HUES6 (cell line): ENCODE results near the gene ROPN1B.
A peak's percentile ranks its signal among the peaks of the same experiment; 100 is the strongest.
"Not testable (repeated sequence)": the region's sequence is repeated elsewhere in the genome, so short reads cannot be mapped to it uniquely, and the experiment has no call there.

Source experiments
- H3K27ac ChIP-seq: 2 replicates; pipeline ENCODE4 v1.7.0; 2013; ENCODE audit warnings: low read depth, mild to moderate bottlenecking, low read length, inconsistent platforms
- H3K27me3 ChIP-seq: 2 replicates; pipeline ENCODE4 v1.6.1; 2013; ENCODE audit warnings: low read length; ENCODE audit not compliant: control insufficient read depth, insufficient read depth
- H3K36me3 ChIP-seq: 2 replicates; pipeline ENCODE4 v1.6.1; 2013; ENCODE audit warnings: low read length; ENCODE audit not compliant: control insufficient read depth, insufficient read depth
- H3K4me1 ChIP-seq: 2 replicates; pipeline ENCODE4 v1.6.1; 2013; ENCODE audit warnings: low read length; ENCODE audit not compliant: control insufficient read depth, insufficient read depth
- H3K4me3 ChIP-seq: 2 replicates; pipeline ENCODE4 v1.5.1; 2013; ENCODE audit warnings: low read depth, low read length
- H3K9ac ChIP-seq: one replicate; pipeline ENCODE4 v1.6.1; 2013; ENCODE audit warnings: mild to moderate bottlenecking, low read length
- H3K9me3 ChIP-seq: 2 replicates; pipeline ENCODE4 v1.6.1; 2013; ENCODE audit warnings: low read depth, low read length; ENCODE audit not compliant: control insufficient read depth, insufficient read depth

Gene ROPN1B

DNA sequence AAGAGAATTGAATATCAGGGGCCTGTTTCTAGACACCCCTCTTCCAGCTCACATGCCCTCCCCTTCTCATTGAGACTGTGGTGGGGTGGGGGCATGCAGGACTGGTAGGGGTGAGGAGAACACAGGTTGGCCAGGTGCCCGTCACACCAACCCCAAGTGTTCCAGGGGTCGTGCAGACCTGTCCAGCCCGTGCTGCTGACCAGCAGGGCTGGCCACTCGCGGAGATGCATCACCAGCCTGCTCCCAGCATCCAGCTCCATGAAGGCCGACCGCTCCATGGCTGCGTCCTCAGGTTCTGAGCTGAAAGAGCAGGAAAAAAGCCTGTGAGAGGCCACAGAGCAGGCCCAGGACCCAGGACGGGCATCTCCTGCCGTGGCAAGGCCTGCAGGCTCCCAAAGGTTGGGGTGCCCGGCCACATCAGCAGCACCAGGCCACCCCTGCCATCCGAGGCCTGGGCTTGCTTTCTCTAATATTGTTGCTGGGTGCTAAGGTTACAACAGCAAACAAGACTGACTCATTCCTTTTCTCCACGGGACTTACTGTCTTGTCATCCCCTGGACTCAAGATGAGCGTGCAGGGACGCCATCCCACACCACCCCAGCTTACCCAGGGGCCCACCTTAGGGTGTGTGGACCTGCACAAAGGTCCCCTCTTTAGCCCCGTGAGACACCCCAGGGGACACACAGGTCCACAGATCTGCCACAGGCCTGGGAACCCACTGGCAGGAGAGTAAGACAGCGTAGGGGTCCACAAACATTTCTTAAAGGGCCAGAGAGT, 35.4 kb upstream of the ROPN1B start:
- not testable (repeated sequence) for H3K9ac ChIP-seq, H3K9me3 ChIP-seq, H3K4me3 ChIP-seq, H3K27me3 ChIP-seq, H3K4me1 ChIP-seq, H3K27ac ChIP-seq, H3K36me3 ChIP-seq

DNA sequence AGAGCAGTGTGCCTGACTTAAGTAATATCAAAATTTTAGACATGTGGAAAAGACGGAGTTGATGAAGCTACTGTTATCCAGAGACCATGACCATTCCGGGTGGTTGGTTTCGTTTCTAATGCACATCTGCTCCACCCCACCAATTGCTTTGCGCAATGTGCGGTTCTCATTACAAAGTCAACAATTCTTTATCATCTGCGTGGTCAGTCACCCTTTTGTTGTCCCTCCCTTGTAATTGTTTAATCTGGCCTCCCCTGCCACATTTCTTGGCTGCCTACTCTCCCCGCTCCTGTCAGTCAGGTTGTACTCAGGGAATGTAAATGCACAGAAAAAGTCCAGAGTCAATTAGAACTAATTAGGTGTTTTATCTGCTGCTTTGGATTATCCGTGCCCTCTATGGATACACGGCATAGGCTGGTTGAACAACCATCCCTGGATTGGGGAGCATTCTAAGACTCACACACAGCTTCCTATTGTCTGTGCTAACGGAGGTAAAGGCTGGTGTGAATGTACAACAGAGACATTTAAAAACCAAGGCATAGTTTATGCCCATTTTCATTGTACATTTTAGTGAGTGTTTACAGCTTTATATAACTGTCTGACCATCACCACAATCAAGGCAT, 33.6 kb upstream of the ROPN1B start:
- H3K4me3 ChIP-seq, H3K36me3 ChIP-seq, H3K27ac ChIP-seq, H3K4me1 ChIP-seq, H3K27me3 ChIP-seq, H3K9me3 ChIP-seq, H3K9ac ChIP-seq: not testable (repeated sequence)

DNA sequence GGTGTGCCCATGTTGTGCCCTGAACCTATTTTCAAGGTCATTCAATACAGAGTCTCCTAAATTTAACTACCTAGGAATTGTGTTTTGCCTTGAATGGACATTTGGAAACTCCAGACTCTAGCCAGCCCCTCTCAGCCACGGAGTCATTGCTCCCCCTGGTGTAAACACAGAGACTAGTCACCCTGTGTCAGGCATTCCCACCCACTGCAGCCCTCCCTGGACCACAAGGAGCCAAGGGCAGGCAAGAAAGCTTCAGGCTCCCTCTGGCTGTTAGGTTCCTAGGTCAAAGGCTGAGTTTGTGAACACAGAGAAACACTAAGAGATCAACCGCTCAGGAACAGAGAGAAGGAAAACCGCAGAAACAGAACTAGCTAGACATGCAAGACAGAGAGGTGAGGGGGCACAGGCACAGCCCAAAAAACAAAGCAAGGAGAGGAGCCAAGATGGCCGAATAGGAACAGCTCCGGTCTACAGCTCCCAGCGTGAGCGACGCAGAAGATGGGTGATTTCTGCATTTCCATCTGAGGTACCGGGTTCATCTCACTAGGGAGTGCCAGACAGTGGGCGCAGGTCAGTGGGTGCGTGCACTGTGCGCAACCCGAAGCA, 32.7 kb upstream of the ROPN1B start:
- peak overlapping the region; percentile 35; the same call in 1 of the 2 replicates for H3K4me3 ChIP-seq
- H3K27ac ChIP-seq, H3K27me3 ChIP-seq, H3K4me1 ChIP-seq, H3K9me3 ChIP-seq, H3K36me3 ChIP-seq, H3K9ac ChIP-seq: not testable (repeated sequence)

DNA sequence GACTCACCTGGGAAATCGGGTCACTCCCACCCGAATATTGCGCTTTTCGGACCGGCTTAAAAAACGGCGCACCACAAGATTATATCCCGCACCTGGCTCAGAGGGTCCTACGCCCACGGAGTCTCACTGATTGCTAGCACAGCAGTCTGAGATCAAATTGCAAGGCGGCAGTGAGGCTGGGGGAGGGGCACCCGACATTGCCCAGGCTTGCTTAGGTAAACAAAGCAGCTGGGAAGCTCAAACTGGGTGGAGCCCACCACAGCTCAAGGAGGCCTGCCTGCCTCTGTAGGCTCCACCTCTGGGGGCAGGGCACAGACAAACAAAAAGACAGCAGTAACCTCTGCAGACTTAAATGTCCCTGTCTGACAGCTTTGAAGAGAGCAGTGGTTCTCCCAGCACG, 32.1 kb upstream of the ROPN1B start:
- peak overlapping the region; percentile 35; the same call in 1 of the 2 replicates for H3K4me3 ChIP-seq
- not testable (repeated sequence) for H3K27ac ChIP-seq, H3K9ac ChIP-seq, H3K9me3 ChIP-seq, H3K27me3 ChIP-seq, H3K4me1 ChIP-seq, H3K36me3 ChIP-seq

DNA sequence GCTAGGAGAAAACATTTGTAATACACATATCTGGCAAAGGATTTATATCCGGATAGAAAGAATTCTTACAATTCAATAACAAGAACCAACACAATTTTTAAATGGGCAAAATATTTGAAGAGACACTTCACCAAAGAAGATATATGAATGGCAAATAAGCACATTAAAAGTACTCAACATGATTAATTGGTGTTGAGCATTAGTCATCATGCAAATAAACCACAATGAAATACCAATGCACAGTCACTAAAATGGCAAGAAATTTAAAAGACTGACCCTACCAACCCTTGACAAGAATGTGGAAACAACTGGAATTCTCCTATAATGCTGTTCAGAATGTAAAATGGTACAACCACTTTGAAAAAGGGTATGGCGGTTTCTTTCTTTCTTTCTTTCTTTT, 21.2 kb upstream of the ROPN1B start:
- H3K27ac ChIP-seq, H3K4me3 ChIP-seq, H3K9me3 ChIP-seq, H3K27me3 ChIP-seq, H3K36me3 ChIP-seq, H3K9ac ChIP-seq, H3K4me1 ChIP-seq: not testable (repeated sequence)

DNA sequence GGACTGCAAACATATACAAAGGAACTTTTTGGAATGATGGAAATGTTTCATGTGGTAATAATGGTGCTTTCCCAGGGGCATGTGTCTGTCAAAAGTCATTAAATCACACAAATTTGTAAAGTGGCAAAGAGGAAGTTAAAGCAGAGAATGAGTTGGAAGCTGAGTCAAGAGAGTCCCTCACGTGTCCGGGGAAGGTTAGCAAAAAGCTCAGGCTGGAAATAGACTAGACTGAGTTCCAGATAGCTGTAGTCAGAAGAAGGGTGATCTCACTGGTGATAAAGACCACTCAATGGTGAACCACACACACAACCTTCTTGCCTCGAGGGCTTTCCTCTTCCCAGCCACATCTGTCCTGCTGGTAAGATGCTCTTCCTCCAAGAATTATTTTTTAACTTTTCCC, 20.1 kb upstream of the ROPN1B start:
- H3K27me3 ChIP-seq, H3K27ac ChIP-seq, H3K9ac ChIP-seq, H3K4me1 ChIP-seq, H3K36me3 ChIP-seq, H3K4me3 ChIP-seq, H3K9me3 ChIP-seq: not testable (repeated sequence)

DNA sequence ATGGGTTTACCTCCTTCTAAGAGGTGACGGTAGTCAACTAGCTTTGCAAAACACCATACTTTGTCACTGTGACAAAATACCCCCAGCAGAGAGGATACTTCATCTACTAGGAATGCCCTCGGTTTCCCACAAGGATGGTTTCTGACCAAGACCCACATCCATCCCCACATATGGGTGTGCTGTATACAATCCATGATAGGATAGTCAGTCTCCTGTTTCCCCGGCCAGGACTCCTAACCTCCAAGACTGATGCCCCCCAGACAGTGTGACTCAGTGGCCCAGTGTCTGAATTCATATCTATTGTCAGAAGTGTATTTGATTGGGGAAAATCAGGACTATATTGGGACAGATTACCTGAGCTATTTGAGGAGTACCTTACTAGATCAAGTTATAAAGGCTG, 17.8 kb upstream of the ROPN1B start:
- not testable (repeated sequence) for H3K4me1 ChIP-seq, H3K36me3 ChIP-seq, H3K9me3 ChIP-seq, H3K9ac ChIP-seq, H3K4me3 ChIP-seq, H3K27me3 ChIP-seq, H3K27ac ChIP-seq

DNA sequence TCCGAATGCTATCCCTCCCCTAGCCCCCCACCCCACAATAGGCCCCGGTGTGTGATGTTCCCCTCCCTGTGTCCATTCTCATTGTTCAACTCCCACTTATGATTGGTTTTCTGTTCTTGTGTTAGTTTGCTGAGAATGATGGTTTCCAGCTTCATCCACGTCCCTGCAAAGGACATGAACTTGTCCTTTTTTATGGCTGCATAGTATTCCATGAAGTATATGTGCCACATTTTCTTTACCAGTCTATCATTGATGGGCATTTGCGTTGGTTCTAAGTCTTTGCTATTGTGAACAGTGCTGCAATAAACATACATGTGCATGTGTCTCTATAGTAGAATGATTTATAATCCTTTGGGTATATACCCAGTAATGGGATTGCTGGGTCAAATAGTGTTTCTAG, 12.0 kb upstream of the ROPN1B start:
- not testable (repeated sequence) for H3K36me3 ChIP-seq, H3K27me3 ChIP-seq, H3K4me3 ChIP-seq, H3K9me3 ChIP-seq, H3K4me1 ChIP-seq, H3K9ac ChIP-seq, H3K27ac ChIP-seq

DNA sequence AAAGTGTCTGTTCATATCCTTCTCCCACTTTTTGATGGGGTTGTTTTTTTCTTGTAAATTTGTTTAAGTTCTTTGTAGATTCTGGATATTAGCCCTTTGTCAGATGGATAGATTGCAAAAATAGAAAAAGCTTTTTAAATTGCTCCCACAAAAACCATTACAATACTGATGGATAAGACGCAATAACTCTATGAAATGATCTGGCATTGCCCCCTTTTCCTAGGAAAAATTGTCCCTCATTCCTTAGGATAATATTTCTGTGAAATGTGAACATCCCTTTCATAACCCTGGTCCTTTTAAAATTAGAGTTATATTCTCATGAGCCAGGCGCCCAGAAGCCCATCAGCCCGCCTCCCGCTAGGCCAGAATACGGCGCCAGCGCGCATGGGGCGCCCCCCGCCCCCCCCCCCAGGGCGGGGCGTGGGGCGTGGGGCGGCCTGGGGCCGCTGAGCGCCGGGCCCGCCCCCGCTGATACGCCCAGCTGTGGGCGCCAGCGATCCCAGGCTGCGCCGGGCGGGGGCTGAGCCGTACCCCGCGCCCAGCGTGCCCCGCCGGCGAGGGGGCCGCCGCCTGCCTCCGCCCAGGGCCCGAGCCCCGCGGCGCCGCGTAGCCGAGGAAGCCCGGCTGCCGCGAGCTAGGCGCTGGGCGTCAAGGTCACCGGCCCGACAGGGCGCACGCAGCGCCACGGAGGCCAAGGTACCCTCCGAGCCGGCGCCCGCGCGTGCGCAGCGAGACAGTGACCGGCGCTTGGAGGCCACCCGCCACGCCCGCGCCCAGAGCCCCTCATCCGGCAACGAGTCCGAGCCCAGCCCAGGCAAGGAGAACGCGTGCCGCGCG, 11.1 kb upstream of the ROPN1B start:
- H3K27ac ChIP-seq, result no peak overlapping the region
- H3K4me3 ChIP-seq, result peak overlapping the region; percentile 44; the same call in 1 of the 2 replicates
- H3K27me3 ChIP-seq, result peaks cover 14% of the 10 kb centered on the region
- H3K9me3 ChIP-seq, result no peaks in the 10 kb centered on the region
- H3K9ac ChIP-seq, result no peak overlapping the region
- no peaks in the 10 kb centered on the region for H3K4me1 ChIP-seq
- H3K36me3 ChIP-seq, result no peaks in the 10 kb centered on the region

DNA sequence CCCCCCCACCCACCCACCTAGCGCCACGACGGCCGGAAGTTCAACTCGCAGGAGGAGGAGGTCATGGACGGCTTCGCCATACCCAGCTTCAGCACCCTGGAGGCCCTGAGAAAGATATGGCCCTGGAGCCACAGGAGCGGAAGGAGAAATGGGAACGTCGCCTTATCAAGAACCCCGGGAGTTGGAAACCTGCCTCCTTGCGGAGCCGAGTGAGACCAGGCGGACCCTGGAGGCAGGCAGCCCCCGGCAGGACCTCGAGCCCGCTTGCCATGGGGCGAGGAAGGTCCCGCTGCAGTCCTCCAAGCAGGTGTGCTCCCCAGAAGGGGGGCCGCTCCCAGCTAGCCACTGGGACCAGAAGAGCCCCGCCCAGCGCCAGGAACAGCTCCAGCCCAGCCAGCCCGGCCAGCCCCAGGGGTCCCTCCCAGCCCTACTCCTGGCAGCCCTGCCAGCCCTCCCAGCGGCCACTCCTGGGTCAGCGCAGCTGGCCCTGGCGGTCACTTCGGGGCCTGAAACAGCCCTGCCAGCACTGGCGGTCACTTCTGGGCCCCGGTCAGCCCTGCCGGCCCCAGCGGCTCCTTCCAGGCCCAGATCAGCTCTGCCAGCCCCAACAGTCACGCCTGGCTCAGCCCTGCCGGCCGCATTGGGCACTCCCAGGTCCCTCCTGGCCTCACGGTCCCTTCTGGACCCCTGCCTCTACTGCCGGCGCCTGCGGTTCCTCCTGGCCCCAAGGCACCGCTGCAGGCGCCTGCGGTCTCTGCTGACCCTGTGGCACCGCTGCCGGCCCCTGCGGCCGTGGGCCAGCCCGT, 10.3 kb upstream of the ROPN1B start:
- H3K36me3 ChIP-seq, result no peaks in the 10 kb centered on the region
- no peaks in the 10 kb centered on the region for H3K4me1 ChIP-seq
- no peaks in the 10 kb centered on the region for H3K9me3 ChIP-seq
- no peak overlapping the region for H3K9ac ChIP-seq
- peaks cover 21% of the 10 kb centered on the region for H3K27me3 ChIP-seq
- H3K4me3 ChIP-seq, result 0 out of 2 replicates have a peak overlapping the region, but pooled peaks have one; percentile 31
- H3K27ac ChIP-seq, result no peak overlapping the region
